Karpas-422 (cell line): ENCODE results near the gene FAM210A. TPM values are rescaled to one million over a fixed set of nuclear protein-coding genes. Genes with fewer than 3 reads are reported as not detected.
A peak's percentile ranks its signal among the peaks of the same experiment; 100 is the strongest.

Experiments
- DNase-seq: peaks from one replicate; pipeline ENCODE4 v3.0.0-alpha.2; 2015
- H2AFZ ChIP-seq: fragments of 200-600 bp; sonication (generic); 2 replicates; pipeline ENCODE4 v1.6.1; 2014; ENCODE audit warnings: antibody characterized with exemption, low read length, mixed read lengths
- H3K27ac ChIP-seq: fragments of 200-600 bp; sonication (generic); 2 replicates; pipeline ENCODE4 v1.5.1; 2014; ENCODE audit warnings: mild to moderate bottlenecking, low read length, moderate library complexity
- H3K27me3 ChIP-seq: fragments of 200-600 bp; sonication (generic); 2 replicates; pipeline ENCODE4 v1.6.1; 2014; ENCODE audit warnings: low read length, mixed read lengths
- H3K36me3 ChIP-seq: fragments of 200-600 bp; sonication (generic); 2 replicates; pipeline ENCODE4 v1.6.1; 2014; ENCODE audit warnings: low read length, mixed read lengths; ENCODE audit not compliant: insufficient read depth
- H3K4me1 ChIP-seq: fragments of 200-600 bp; sonication (generic); 2 replicates; pipeline ENCODE4 v1.6.1; 2014; ENCODE audit warnings: mild to moderate bottlenecking, low read length, mixed read lengths
- H3K4me2 ChIP-seq: fragments of 200-600 bp; sonication (generic); 2 replicates; pipeline ENCODE4 v1.6.1; 2014; ENCODE audit warnings: low read length, low read depth, mild to moderate bottlenecking; ENCODE audit not compliant: poor library complexity, severe bottlenecking
- H3K4me3 ChIP-seq: fragments of 200-600 bp; sonication (generic); 2 replicates; pipeline ENCODE4 v1.5.1; 2014; ENCODE audit warnings: mild to moderate bottlenecking, antibody characterized with exemption, low read length, mixed read lengths
- H3K79me2 ChIP-seq: fragments of 200-600 bp; sonication (generic); 2 replicates; pipeline ENCODE4 v1.6.1; 2014; ENCODE audit warnings: mild to moderate bottlenecking, low read length, mixed read lengths
- H3K9ac ChIP-seq: fragments of 200-600 bp; sonication (generic); 2 replicates; pipeline ENCODE4 v1.6.0; 2014; ENCODE audit warnings: low read length
- H3K9me2 ChIP-seq: fragments of 200-600 bp; sonication (generic), shearing (Covaris generic); replicated peaks from 2 replicates; pipeline ENCODE4 v1.6.0; 2014; ENCODE audit warnings: mild to moderate bottlenecking, low read length, moderate library complexity; ENCODE audit not compliant: insufficient read depth
- H3K9me3 ChIP-seq: fragments of 300-700, 200-600 bp; sonication (generic); 2 replicates; pipeline ENCODE4 v1.6.1; 2014; ENCODE audit warnings: low read length, mixed read lengths
- H4K20me1 ChIP-seq: fragments of 200-600 bp; sonication (generic); 2 replicates; pipeline ENCODE4 v1.6.1; 2014; ENCODE audit warnings: mild to moderate bottlenecking, antibody characterized with exemption, low read length, low read depth; ENCODE audit not compliant: insufficient read depth
- total RNA-seq: library from RNA; depleted of rRNA; stranded (reverse); fragments of >200 nt; shearing (Covaris generic); gene quantifications from 2 replicates; pipeline ENCODE4 v1.2.3, GENCODE V29; 2014; ENCODE audit warnings: low replicate concordance

The FAM210A gene
- total RNA-seq, 1 experiment from 2014 or later: 48.3 TPM

GRCh38 chr18:13627639-13628038 lies 98.7 kb downstream of the FAM210A start:
- peaks cover 68% of the 10 kb centered on the region for H3K36me3 ChIP-seq
- H3K9me2 ChIP-seq: no peaks in the 10 kb centered on the region
- no peak overlapping the region for H3K4me3 ChIP-seq
- peaks cover 94% of the 10 kb centered on the region for H3K79me2 ChIP-seq
- H3K9me3 ChIP-seq: no peaks in the 10 kb centered on the region
- H2AFZ ChIP-seq: no peak overlapping the region
- H4K20me1 ChIP-seq: peaks cover 55% of the 10 kb centered on the region
- no peak overlapping the region for H3K27ac ChIP-seq
- no peaks in the 10 kb centered on the region for H3K27me3 ChIP-seq
- H3K4me1 ChIP-seq: peaks cover 70% of the 10 kb centered on the region
- DNase-seq: no peak
- no peak overlapping the region for H3K4me2 ChIP-seq
- H3K9ac ChIP-seq: no peak overlapping the region

GRCh38 chr18:13626544-13626908 lies 99.8 kb downstream of the FAM210A start:
- H3K4me3 ChIP-seq: no peak overlapping the region
- H3K79me2 ChIP-seq: peaks cover 96% of the 10 kb centered on the region
- H3K27ac ChIP-seq: peak overlapping the region; percentile 52
- peaks cover 72% of the 10 kb centered on the region for H3K4me1 ChIP-seq
- no peak overlapping the region for H3K4me2 ChIP-seq
- H3K36me3 ChIP-seq: peaks cover 63% of the 10 kb centered on the region
- H4K20me1 ChIP-seq: peaks cover 48% of the 10 kb centered on the region
- H3K9me2 ChIP-seq: no peaks in the 10 kb centered on the region
- no peak overlapping the region for H2AFZ ChIP-seq
- H3K27me3 ChIP-seq: no peaks in the 10 kb centered on the region
- no peaks in the 10 kb centered on the region for H3K9me3 ChIP-seq
- no peak for DNase-seq
- H3K9ac ChIP-seq: no peak overlapping the region

DNA sequence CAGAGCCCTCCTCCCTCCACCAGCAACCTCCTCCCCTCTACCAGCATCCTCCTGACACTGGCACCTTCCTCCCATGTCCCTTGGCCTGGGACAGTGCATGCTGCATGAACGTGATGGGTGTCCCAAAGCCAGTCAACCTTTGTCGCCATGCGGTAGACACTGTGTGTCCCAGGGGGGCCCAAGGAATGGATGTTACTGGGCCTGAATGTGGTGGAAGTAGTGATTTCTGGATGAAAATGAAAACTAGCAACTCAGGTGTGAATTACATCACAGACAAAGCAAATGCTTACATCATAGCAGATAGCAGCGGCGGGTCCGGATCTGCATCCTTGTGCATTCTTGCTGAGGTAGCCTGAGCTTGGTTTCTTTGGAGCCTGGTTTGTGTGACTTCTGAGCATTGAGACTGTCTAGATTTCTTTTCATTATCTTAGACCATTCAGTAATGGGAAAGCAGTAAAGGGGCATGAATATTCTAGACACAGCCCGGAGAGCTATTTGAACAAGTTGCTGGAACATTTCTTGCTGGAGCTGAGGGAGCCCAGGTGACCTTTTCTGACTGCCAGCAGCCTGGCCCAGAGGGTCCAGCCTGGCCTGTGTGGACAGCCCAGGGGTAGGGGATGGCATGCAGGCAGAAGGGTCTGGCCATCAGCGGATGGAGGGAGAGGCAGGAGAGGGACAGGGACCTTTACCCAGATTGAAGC lies 100.4 kb downstream of the FAM210A start:
- Histone ChIP-seq H3K4me2 (no peak overlapping the region), H3K79me2 (peaks cover 96% of the 10 kb centered on the region), H3K27ac (peak overlapping the region; percentile 52), H3K4me3 (no peak overlapping the region), H3K36me3 (peaks cover 58% of the 10 kb centered on the region), H3K9ac (no peak overlapping the region), H3K27me3 (no peaks in the 10 kb centered on the region), H3K4me1 (peaks cover 72% of the 10 kb centered on the region), H3K9me2 (no peaks in the 10 kb centered on the region), H2AFZ (no peak overlapping the region), H3K9me3 (no peaks in the 10 kb centered on the region), H4K20me1 (peaks cover 44% of the 10 kb centered on the region)
- no peak for DNase-seq

DNA sequence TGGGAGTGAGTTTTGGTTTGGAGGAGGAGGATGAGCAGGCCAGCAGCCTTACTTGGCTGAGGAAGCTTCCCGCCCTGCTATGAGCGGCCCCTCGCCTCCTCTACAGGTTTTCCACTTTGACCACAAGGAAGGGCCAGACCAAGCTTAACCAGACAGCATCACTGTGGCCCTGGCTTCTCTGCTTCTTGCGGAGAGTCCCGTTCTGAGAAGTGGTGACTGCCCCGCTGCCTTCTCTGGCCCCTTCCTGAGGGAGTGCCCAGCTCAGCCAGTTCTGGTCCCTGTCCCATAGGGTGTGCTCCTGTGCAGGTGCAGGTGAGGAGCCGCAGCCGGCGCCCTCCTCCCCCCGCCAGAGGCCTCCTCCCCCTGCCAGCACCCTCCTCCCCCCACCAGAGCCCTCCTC lies 101.0 kb downstream of the FAM210A start:
- no peaks in the 10 kb centered on the region for H3K27me3 ChIP-seq
- H3K9ac ChIP-seq: no peak overlapping the region

GRCh38 chr18:13624563-13625237 lies 101.7 kb downstream of the FAM210A start:
- H3K4me1 ChIP-seq: peaks cover 70% of the 10 kb centered on the region
- no peak overlapping the region for H3K4me3 ChIP-seq
- H3K79me2 ChIP-seq: peaks cover 94% of the 10 kb centered on the region
- DNase-seq: no peak
- no peak overlapping the region for H2AFZ ChIP-seq
- H3K9me3 ChIP-seq: no peaks in the 10 kb centered on the region
- H3K4me2 ChIP-seq: no peak overlapping the region
- H3K36me3 ChIP-seq: peaks cover 46% of the 10 kb centered on the region
- H3K27ac ChIP-seq: peak overlapping the region; percentile 6; the same call in 1 of the 2 replicates
- H3K27me3 ChIP-seq: no peaks in the 10 kb centered on the region
- H3K9me2 ChIP-seq: no peaks in the 10 kb centered on the region
- H4K20me1 ChIP-seq: peaks cover 37% of the 10 kb centered on the region; the same call in 1 of the 2 replicates
- no peak overlapping the region for H3K9ac ChIP-seq

More for the DNA sequence above, 101.0 kb downstream of the FAM210A start:
- DNase-seq: no peak
- Histone ChIP-seq H2AFZ (no peak overlapping the region), H3K36me3 (peaks cover 51% of the 10 kb centered on the region), H3K4me2 (no peak overlapping the region), H3K9me2 (no peaks in the 10 kb centered on the region), H4K20me1 (peaks cover 38% of the 10 kb centered on the region; the same call in 1 of the 2 replicates), H3K79me2 (peaks cover 96% of the 10 kb centered on the region), H3K4me1 (peaks cover 69% of the 10 kb centered on the region), H3K4me3 (no peak overlapping the region), H3K9me3 (no peaks in the 10 kb centered on the region), H3K27ac (no peak overlapping the region; the same call in 1 of the 2 replicates)

DNA sequence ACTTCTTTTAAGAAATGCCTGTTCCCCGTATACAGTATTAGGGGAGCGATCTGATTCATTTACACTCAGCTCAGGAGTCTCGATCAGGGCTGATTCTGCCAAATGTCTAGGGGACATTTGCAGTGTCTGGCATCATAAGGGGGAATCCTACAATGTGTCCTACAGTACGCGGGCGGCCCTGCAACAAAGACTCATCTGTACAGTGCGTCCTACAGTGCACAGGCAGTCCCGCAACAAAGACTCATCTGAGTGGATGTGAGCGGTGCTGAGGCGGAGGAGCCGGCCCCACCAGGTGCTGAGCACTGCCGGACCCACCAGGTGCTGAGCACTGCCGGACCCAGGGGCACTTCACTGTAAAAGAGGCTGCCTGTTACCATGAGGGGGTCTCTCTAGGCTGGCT lies 102.5 kb downstream of the FAM210A start:
- H3K4me2 ChIP-seq: no peak overlapping the region
- H3K4me1 ChIP-seq: peaks cover 68% of the 10 kb centered on the region
- no peak overlapping the region for H3K4me3 ChIP-seq
- no peaks in the 10 kb centered on the region for H3K9me2 ChIP-seq
- DNase-seq: no peak
- no peaks in the 10 kb centered on the region for H3K9me3 ChIP-seq
- peaks cover 94% of the 10 kb centered on the region for H3K79me2 ChIP-seq
- H3K9ac ChIP-seq: no peak overlapping the region
- H3K27me3 ChIP-seq: no peaks in the 10 kb centered on the region
- H2AFZ ChIP-seq: no peak overlapping the region
- peaks cover 40% of the 10 kb centered on the region for H3K36me3 ChIP-seq
- H4K20me1 ChIP-seq: peaks cover 35% of the 10 kb centered on the region; the same call in 1 of the 2 replicates
- H3K27ac ChIP-seq: no peak overlapping the region

GRCh38 chr18:13623348-13623747 lies 103.0 kb downstream of the FAM210A start:
- no peak for DNase-seq
- no peaks in the 10 kb centered on the region for H3K9me3 ChIP-seq
- H3K9ac ChIP-seq: no peak overlapping the region
- H3K36me3 ChIP-seq: peaks cover 40% of the 10 kb centered on the region
- no peak overlapping the region for H3K4me3 ChIP-seq
- H3K9me2 ChIP-seq: no peaks in the 10 kb centered on the region
- H4K20me1 ChIP-seq: peaks cover 39% of the 10 kb centered on the region; the same call in 1 of the 2 replicates
- H3K79me2 ChIP-seq: peaks cover 94% of the 10 kb centered on the region
- H3K4me1 ChIP-seq: peaks cover 68% of the 10 kb centered on the region
- H3K4me2 ChIP-seq: no peak overlapping the region
- no peak overlapping the region for H3K27ac ChIP-seq
- H2AFZ ChIP-seq: no peak overlapping the region
- no peaks in the 10 kb centered on the region for H3K27me3 ChIP-seq

GRCh38 chr18:13622751-13623150 lies 103.6 kb downstream of the FAM210A start:
- no peak overlapping the region for H2AFZ ChIP-seq
- H3K27ac ChIP-seq: no peak overlapping the region
- H3K9me2 ChIP-seq: no peaks in the 10 kb centered on the region
- H3K36me3 ChIP-seq: peaks cover 39% of the 10 kb centered on the region
- H4K20me1 ChIP-seq: peaks cover 38% of the 10 kb centered on the region; the same call in 1 of the 2 replicates
- H3K4me3 ChIP-seq: no peak overlapping the region
- peaks cover 93% of the 10 kb centered on the region for H3K79me2 ChIP-seq
- no peaks in the 10 kb centered on the region for H3K27me3 ChIP-seq
- H3K9me3 ChIP-seq: no peaks in the 10 kb centered on the region
- H3K4me1 ChIP-seq: peaks cover 67% of the 10 kb centered on the region
- DNase-seq: no peak
- H3K9ac ChIP-seq: no peak overlapping the region
- H3K4me2 ChIP-seq: no peak overlapping the region
